HL-60 (cell line): ENCODE data around the gene NEDD4L.

Experiments
- DNase-seq, 2 experiments: peaks; one replicate each; pipeline ENCODE4 v3.0.0-alpha.2; 2010 to 2020; ENCODE audit warnings: low read depth in 1 of 2, low spot score in 1 of 2
- H3K27ac ChIP-seq: fragments of 250-450 bp; sonication (Bioruptor Pico); replicated peaks from 2 replicates; pipeline ENCODE4 v1.5.1; 2020; ENCODE audit warnings: mild to moderate bottlenecking, moderate library complexity
- H3K27me3 ChIP-seq: fragments of 250-450 bp; sonication (Bioruptor Pico); 2 replicates; pipeline ENCODE4 v1.5.1; 2021; ENCODE audit warnings: mild to moderate bottlenecking, moderate library complexity; ENCODE audit not compliant: insufficient read depth, poor library complexity, severe bottlenecking
- H3K4me3 ChIP-seq: replicated peaks from 2 replicates; pipeline ENCODE4 v1.5.1; 2011; ENCODE audit warnings: mild to moderate bottlenecking, control low read depth, low read length; ENCODE audit not compliant: insufficient read depth
- CTCF ChIP-seq: IDR thresholded peaks from one replicate; pipeline ENCODE4 v1.5.1; 2011; ENCODE audit warnings: low read length, control low read depth, inconsistent platforms; ENCODE audit not compliant: insufficient read depth
- GABPA ChIP-seq: IDR thresholded peaks from 2 replicates; pipeline ENCODE4 v1.6.1; 2012; ENCODE audit warnings: low read depth
- POLR2AphosphoS5 ChIP-seq: IDR thresholded peaks from 2 replicates; pipeline ENCODE4 v1.6.1; 2012; ENCODE audit warnings: low read depth
- SPI1 ChIP-seq: IDR thresholded peaks from 2 replicates; pipeline ENCODE4 v1.6.1; 2012; ENCODE audit warnings: low read depth, mild to moderate bottlenecking, borderline replicate concordance
- TF ChIP-seq, protein P1 (sequence below): IDR thresholded peaks from 2 replicates; pipeline ENCODE4 v1.6.1; 2012; ENCODE audit warnings: low read depth; ENCODE audit not compliant: insufficient replicate concordance

The NEDD4L gene

DNA sequence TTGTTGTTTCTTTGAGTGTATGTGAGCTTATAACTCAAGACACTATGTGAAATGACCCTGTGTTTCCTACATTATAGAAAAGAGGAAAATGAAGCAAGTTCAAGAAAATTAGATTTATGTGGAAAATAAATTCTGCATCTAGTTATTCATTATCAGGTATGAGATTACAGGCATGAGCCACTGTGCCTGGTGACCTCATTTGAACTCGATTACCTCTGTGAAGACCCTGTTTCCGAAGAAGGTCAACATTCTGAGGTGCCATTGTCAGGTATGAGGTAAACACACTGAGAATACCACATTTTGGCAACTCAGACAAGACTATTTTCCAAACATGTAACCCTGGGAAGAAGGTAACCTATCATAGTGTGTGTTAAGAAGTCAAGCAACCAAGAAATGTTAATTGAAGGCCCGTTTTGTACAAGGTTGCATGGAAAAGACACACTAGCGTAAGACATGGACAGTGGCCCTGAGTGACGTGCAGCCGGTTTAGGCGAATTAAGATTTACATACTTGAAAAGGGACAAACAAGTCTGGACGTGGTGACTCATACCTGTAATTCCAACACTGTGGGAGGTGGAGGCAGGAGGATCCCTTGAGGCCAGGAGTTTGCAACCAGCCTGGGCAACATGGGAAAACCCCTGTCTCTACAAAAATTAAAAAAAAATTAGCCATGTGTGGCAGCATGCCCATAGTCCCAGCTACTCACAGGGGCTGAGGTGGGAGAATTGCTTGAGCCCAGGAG, 186.6 kb downstream of the NEDD4L start:
- TF ChIP-seq CTCF (no peak), GABPA (no peak), SPI1 (no peak), POLR2AphosphoS5 (no peak)
- TF ChIP-seq, protein P1, sequence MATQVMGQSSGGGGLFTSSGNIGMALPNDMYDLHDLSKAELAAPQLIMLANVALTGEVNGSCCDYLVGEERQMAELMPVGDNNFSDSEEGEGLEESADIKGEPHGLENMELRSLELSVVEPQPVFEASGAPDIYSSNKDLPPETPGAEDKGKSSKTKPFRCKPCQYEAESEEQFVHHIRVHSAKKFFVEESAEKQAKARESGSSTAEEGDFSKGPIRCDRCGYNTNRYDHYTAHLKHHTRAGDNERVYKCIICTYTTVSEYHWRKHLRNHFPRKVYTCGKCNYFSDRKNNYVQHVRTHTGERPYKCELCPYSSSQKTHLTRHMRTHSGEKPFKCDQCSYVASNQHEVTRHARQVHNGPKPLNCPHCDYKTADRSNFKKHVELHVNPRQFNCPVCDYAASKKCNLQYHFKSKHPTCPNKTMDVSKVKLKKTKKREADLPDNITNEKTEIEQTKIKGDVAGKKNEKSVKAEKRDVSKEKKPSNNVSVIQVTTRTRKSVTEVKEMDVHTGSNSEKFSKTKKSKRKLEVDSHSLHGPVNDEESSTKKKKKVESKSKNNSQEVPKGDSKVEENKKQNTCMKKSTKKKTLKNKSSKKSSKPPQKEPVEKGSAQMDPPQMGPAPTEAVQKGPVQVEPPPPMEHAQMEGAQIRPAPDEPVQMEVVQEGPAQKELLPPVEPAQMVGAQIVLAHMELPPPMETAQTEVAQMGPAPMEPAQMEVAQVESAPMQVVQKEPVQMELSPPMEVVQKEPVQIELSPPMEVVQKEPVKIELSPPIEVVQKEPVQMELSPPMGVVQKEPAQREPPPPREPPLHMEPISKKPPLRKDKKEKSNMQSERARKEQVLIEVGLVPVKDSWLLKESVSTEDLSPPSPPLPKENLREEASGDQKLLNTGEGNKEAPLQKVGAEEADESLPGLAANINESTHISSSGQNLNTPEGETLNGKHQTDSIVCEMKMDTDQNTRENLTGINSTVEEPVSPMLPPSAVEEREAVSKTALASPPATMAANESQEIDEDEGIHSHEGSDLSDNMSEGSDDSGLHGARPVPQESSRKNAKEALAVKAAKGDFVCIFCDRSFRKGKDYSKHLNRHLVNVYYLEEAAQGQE = no peak
- Histone ChIP-seq H3K4me3 (no peak overlapping the region), H3K27me3 (peaks cover 10% of the 10 kb centered on the region), H3K27ac (no peak overlapping the region)
- no peak for DNase-seq

- peaks cover 10% of the 10 kb centered on the region for H3K27me3 ChIP-seq
- DNase-seq = no peak
- H3K27ac ChIP-seq = no peak overlapping the region
- TF ChIP-seq, protein P1 = no peak
- TF ChIP-seq CTCF = peak; percentile 25
- no peak overlapping the region for H3K4me3 ChIP-seq
Measured at GRCh38 chr18:58231930-58232329, 187.9 kb downstream of the NEDD4L start.

DNA sequence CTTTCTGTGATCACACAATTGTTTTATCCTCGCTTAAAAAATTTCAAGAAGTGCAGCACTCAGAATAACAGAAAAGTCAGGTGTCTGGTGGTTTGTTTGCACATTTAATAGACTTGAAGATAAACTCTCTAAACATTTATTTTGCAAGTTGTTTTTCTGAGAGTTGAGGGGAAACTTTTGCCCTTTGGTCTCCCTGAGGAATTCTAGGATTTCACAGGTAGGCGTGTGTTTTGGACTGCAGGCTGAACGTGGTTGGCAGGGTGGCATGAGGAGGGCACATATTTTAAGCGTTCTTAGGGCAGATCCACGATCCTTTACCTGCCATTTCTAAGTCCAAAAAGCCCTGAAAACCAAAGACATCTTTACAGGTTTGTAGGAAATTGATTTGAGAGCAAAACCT, 188.6 kb downstream of the NEDD4L start:
- TF ChIP-seq POLR2AphosphoS5 (no peak), CTCF (no peak), GABPA (no peak), SPI1 (no peak)
- TF ChIP-seq, protein P1 = no peak
- no peak for DNase-seq
- Histone ChIP-seq H3K27ac (no peak overlapping the region), H3K27me3 (peaks cover 10% of the 10 kb centered on the region), H3K4me3 (no peak overlapping the region)
